NT2/D1 (cell line): ENCODE measurements around the gene SLC2A3.
"Not testable (repeated sequence)": the region's sequence is repeated elsewhere in the genome, so short reads cannot be mapped to it uniquely, and the experiment has no call there.

Source experiments
- DNase-seq: peaks from one replicate; pipeline ENCODE4 v3.0.0-alpha.2; 2011; ENCODE audit warnings: low read depth, low spot score
- H3K27me3 ChIP-seq: 2 replicates; pipeline ENCODE4 v1.6.0; 2011; ENCODE audit warnings: mild to moderate bottlenecking; ENCODE audit not compliant: insufficient read length, insufficient read depth
- H3K36me3 ChIP-seq: 2 replicates; pipeline ENCODE4 v1.6.1; 2011; ENCODE audit warnings: mild to moderate bottlenecking, low read length, mixed read lengths; ENCODE audit not compliant: insufficient read depth, insufficient read length
- H3K4me1 ChIP-seq: 2 replicates; pipeline ENCODE4 v1.5.1; 2011; ENCODE audit not compliant: insufficient read depth, insufficient read length
- H3K4me3 ChIP-seq: 2 replicates; pipeline ENCODE4 v1.5.1; 2011; ENCODE audit warnings: low read depth; ENCODE audit not compliant: insufficient read length
- H3K9ac ChIP-seq: 2 replicates; pipeline ENCODE4 v1.6.0; 2011; ENCODE audit warnings: low read depth; ENCODE audit not compliant: insufficient read length
- H3K9me3 ChIP-seq: 2 replicates; pipeline ENCODE4 v1.5.1; 2011; ENCODE audit warnings: mild to moderate bottlenecking, low read length; ENCODE audit not compliant: insufficient read depth
- SUZ12 ChIP-seq: IDR thresholded peaks from 2 replicates; pipeline ENCODE4 v1.6.1; 2011; ENCODE audit not compliant: insufficient read length, insufficient read depth; ENCODE audit errors: extremely low read depth
- YY1 ChIP-seq: IDR thresholded peaks from 2 replicates; pipeline ENCODE4 v1.6.1; 2011; ENCODE audit not compliant: insufficient read length, insufficient read depth
- ZNF274 ChIP-seq: IDR thresholded peaks from 2 replicates; pipeline ENCODE4 v1.6.1; 2011; ENCODE audit warnings: mild to moderate bottlenecking, low read depth, low read length

SLC2A3 gene

DNA sequence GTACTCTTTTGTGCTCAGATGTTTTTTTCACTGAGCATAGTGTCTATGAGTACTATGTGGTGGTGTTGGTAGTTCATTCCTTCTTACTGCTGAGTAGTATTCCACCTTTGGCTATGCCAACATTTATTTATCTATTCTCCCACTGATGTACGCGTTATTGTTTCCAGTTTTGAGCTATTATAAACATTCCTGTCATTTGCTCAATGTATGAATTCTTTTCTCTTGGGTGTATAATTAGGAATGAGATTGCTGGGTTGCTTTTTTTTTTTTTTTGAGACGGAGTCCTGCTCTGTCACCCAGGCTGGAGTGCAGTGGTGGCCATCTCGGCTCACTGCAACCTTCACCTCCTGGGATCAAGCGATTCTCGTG lies 37.5 kb upstream of the SLC2A3 start:
- TF ChIP-seq YY1 (no peak), ZNF274 (no peak), SUZ12 (no peak)
- H3K36me3 ChIP-seq, result peaks cover 6% of the 10 kb centered on the region

GRCh38 chr12:7972734-7973456 lies 36.9 kb upstream of the SLC2A3 start:
- peaks cover 9% of the 10 kb centered on the region for H3K4me1 ChIP-seq
- no peaks in the 10 kb centered on the region for H3K9me3 ChIP-seq

More for the DNA sequence above, 37.5 kb upstream of the SLC2A3 start:
- H3K4me1 ChIP-seq, result peaks cover 6% of the 10 kb centered on the region
- no peaks in the 10 kb centered on the region for H3K27me3 ChIP-seq
- H3K9me3 ChIP-seq, result no peaks in the 10 kb centered on the region
- H3K4me3 ChIP-seq, result no peak overlapping the region
- no peak overlapping the region for H3K9ac ChIP-seq
- DNase-seq, result no peak

GRCh38 chr12:7972269-7972668 lies 36.3 kb upstream of the SLC2A3 start:
- H3K4me3 ChIP-seq, DNase-seq, H3K4me1 ChIP-seq, H3K9ac ChIP-seq, H3K27me3 ChIP-seq, H3K9me3 ChIP-seq: not testable (repeated sequence)
- peaks cover 13% of the 10 kb centered on the region for H3K36me3 ChIP-seq

More at GRCh38 chr12:7972734-7973456, 36.9 kb upstream of the SLC2A3 start:
- H3K36me3 ChIP-seq, result peaks cover 9% of the 10 kb centered on the region
- no peaks in the 10 kb centered on the region for H3K27me3 ChIP-seq
- DNase-seq, result no peak
- TF ChIP-seq ZNF274 (no peak), YY1 (no peak), SUZ12 (no peak)
- no peak overlapping the region for H3K4me3 ChIP-seq
- H3K9ac ChIP-seq, result no peak overlapping the region

GRCh38 chr12:7971765-7972164 lies 35.8 kb upstream of the SLC2A3 start:
- peak overlapping the region; percentile 47 for H3K9ac ChIP-seq
- not testable (repeated sequence) for H3K4me1 ChIP-seq, H3K27me3 ChIP-seq, H3K9me3 ChIP-seq, DNase-seq
- H3K36me3 ChIP-seq, result peaks cover 15% of the 10 kb centered on the region
- peak overlapping the region; percentile 69 for H3K4me3 ChIP-seq

- Histone ChIP-seq H3K4me3 (peak overlapping the region; percentile 69), H3K36me3 (peaks cover 25% of the 10 kb centered on the region), H3K4me1 (peaks cover 8% of the 10 kb centered on the region), H3K9ac (peak overlapping the region; percentile 79), H3K27me3 (no peaks in the 10 kb centered on the region), H3K9me3 (no peaks in the 10 kb centered on the region)
- TF ChIP-seq YY1 (no peak), ZNF274 (no peak), SUZ12 (no peak)
- peak; percentile 100 for DNase-seq
Measured at GRCh38 chr12:7970475-7971252, 34.7 kb upstream of the SLC2A3 start.

DNA sequence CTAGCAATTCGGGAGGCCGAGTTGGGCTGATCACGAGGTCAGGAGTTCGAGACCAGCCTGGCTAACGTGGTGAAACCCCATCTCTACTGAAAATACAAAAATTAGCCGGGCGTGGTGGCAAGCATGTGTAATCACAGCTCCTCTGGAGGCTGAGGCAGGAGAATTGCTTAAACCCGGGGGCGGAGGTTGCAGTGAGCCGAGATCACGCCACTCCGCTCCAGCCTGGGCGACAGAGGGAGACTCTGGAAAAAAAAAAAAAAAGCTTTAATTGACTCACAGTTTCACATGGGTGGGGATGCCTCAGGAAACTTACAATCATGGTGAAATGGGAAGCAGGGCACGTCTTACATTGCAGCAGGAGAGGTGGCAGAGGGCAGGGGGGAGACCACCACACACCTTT lies 30.6 kb upstream of the SLC2A3 start:
- H3K9me3 ChIP-seq, result no peaks in the 10 kb centered on the region
- TF ChIP-seq YY1 (no peak), ZNF274 (no peak), SUZ12 (no peak)

GRCh38 chr12:7964669-7965068 lies 28.7 kb upstream of the SLC2A3 start:
- H3K4me3 ChIP-seq, DNase-seq, H3K27me3 ChIP-seq, H3K4me1 ChIP-seq, H3K9ac ChIP-seq, H3K9me3 ChIP-seq: not testable (repeated sequence)
- H3K36me3 ChIP-seq, result peaks cover 46% of the 10 kb centered on the region

More for the DNA sequence above, 30.6 kb upstream of the SLC2A3 start:
- no peak overlapping the region for H3K4me3 ChIP-seq
- no peak for DNase-seq
- H3K36me3 ChIP-seq, result peaks cover 46% of the 10 kb centered on the region
- H3K9ac ChIP-seq, result no peak overlapping the region
- H3K27me3 ChIP-seq, result no peaks in the 10 kb centered on the region
- H3K4me1 ChIP-seq, result peaks cover 3% of the 10 kb centered on the region
